ENCODE measurements around the gene ATXN7L3. TPM values are rescaled to one million over a fixed set of nuclear protein-coding genes. Genes with fewer than 3 reads are reported as not detected.

Gene ATXN7L3
- total and polyA plus RNA-seq, 9 of the 15 experiments (the other 6 are each of a cell fraction or from before 2014, with no cell fraction given) = 0.62 to 66.1 (median 33.2) TPM

GRCh38 chr17:44210342-44211192 lies 10.9 kb upstream of the ATXN7L3 start (continued):
- TF ChIP-seq, protein P1, sequence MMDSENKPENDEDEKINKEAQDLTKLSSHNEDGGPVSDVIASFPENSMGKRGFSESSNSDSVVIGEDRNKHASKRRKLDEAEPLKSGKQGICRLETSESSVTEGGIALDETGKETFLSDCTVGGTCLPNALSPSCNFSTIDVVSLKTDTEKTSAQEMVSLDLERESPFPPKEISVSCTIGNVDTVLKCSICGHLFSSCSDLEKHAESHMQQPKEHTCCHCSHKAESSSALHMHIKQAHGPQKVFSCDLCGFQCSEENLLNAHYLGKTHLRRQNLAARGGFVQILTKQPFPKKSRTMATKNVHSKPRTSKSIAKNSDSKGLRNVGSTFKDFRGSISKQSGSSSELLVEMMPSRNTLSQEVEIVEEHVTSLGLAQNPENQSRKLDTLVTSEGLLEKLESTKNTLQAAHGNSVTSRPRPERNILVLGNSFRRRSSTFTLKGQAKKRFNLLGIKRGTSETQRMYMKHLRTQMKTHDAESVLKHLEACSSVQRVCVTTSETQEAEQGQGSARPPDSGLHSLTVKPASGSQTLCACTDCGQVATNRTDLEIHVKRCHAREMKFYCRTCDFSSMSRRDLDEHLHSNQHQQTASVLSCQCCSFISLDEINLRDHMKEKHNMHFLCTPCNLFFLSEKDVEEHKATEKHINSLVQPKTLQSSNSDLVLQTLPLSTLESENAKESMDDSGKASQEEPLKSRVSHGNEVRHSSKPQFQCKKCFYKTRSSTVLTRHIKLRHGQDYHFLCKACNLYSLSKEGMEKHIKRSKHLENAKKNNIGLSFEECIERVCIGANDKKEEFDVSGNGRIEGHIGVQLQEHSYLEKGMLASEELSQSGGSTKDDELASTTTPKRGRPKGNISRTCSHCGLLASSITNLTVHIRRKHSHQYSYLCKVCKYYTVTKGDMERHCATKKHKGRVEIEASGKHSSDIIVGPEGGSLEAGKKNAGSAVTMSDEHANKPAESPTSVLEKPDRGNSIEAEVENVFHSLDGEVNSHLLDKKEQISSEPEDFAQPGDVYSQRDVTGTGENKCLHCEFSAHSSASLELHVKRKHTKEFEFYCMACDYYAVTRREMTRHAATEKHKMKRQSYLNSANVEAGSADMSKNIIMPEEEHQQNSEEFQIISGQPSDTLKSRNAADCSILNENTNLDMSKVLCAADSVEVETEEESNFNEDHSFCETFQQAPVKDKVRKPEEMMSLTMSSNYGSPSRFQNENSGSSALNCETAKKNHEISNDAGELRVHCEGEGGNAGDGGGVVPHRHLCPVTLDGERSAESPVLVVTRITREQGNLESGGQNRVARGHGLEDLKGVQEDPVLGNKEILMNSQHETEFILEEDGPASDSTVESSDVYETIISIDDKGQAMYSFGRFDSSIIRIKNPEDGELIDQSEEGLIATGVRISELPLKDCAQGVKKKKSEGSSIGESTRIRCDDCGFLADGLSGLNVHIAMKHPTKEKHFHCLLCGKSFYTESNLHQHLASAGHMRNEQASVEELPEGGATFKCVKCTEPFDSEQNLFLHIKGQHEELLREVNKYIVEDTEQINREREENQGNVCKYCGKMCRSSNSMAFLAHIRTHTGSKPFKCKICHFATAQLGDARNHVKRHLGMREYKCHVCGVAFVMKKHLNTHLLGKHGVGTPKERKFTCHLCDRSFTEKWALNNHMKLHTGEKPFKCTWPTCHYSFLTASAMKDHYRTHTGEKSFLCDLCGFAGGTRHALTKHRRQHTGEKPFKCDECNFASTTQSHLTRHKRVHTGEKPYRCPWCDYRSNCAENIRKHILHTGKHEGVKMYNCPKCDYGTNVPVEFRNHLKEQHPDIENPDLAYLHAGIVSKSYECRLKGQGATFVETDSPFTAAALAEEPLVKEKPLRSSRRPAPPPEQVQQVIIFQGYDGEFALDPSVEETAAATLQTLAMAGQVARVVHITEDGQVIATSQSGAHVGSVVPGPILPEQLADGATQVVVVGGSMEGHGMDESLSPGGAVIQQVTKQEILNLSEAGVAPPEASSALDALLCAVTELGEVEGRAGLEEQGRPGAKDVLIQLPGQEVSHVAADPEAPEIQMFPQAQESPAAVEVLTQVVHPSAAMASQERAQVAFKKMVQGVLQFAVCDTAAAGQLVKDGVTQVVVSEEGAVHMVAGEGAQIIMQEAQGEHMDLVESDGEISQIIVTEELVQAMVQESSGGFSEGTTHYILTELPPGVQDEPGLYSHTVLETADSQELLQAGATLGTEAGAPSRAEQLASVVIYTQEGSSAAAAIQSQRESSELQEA (IDR thresholded peaks at IDR 0.05; ENCODE audit: low read depth) = no peak
- 0 out of 4 replicates have a peak, but pooled peaks of 1 of the 2 experiments have one; percentile 8 for TF ChIP-seq KDM1A (IDR thresholded peaks at IDR 0.05)
- TF ChIP-seq, protein P2, sequence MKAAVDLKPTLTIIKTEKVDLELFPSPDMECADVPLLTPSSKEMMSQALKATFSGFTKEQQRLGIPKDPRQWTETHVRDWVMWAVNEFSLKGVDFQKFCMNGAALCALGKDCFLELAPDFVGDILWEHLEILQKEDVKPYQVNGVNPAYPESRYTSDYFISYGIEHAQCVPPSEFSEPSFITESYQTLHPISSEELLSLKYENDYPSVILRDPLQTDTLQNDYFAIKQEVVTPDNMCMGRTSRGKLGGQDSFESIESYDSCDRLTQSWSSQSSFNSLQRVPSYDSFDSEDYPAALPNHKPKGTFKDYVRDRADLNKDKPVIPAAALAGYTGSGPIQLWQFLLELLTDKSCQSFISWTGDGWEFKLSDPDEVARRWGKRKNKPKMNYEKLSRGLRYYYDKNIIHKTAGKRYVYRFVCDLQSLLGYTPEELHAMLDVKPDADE (conservative IDR thresholded peaks at IDR 0.05; ENCODE audit: control insufficient read depth, low read depth, low read length) = peak; percentile 66; the same call in 1 of the 2 replicates
- TF ChIP-seq, protein P3, sequence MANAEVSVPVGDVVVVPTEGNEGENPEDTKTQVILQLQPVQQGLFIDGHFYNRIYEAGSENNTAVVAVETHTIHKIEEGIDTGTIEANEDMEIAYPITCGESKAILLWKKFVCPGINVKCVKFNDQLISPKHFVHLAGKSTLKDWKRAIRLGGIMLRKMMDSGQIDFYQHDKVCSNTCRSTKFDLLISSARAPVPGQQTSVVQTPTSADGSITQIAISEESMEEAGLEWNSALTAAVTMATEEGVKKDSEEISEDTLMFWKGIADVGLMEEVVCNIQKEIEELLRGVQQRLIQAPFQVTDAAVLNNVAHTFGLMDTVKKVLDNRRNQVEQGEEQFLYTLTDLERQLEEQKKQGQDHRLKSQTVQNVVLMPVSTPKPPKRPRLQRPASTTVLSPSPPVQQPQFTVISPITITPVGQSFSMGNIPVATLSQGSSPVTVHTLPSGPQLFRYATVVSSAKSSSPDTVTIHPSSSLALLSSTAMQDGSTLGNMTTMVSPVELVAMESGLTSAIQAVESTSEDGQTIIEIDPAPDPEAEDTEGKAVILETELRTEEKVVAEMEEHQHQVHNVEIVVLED (CRISPR knock-in tag; IDR thresholded peaks at IDR 0.05) = no peak
- no peak for TF ChIP-seq TCF15 (CRISPR knock-in tag; IDR thresholded peaks at IDR 0.05)
- TF ChIP-seq GABPA (tag; conservative IDR thresholded peaks at IDR 0.05; ENCODE audit: low read depth) = 0 out of 2 replicates have a peak, but pooled peaks have one; percentile 22
- TF ChIP-seq, protein P4, sequence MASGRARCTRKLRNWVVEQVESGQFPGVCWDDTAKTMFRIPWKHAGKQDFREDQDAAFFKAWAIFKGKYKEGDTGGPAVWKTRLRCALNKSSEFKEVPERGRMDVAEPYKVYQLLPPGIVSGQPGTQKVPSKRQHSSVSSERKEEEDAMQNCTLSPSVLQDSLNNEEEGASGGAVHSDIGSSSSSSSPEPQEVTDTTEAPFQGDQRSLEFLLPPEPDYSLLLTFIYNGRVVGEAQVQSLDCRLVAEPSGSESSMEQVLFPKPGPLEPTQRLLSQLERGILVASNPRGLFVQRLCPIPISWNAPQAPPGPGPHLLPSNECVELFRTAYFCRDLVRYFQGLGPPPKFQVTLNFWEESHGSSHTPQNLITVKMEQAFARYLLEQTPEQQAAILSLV (tag; IDR thresholded peaks at IDR 0.05) = no peak
- peak; percentile 95 for TF ChIP-seq FUS (optimal IDR thresholded peaks at IDR 0.05; ENCODE audit: low read depth, low read length)
- TF ChIP-seq ASH1L (IDR thresholded peaks at IDR 0.05; ENCODE audit: borderline replicate concordance, low read depth, partially characterized antibody) = no peak
- TF ChIP-seq ZNF444 (CRISPR knock-in tag; IDR thresholded peaks at IDR 0.05) = no peak

Measured in K562 (cell line).